HG03139 (cell line): Measurements from ENCODE around the gene PGM5.

Experiments used
- ATAC-seq: cut with Tn5 transposase; IDR thresholded peaks from one replicate; pipeline ENCODE4 v1.9.1; 2021; ENCODE audit not compliant: unreplicated experiment

PGM5 gene

GRCh38 chr9:68431307-68431706 lies 74.9 kb downstream of the PGM5 start:
- no peak for ATAC-seq

DNA sequence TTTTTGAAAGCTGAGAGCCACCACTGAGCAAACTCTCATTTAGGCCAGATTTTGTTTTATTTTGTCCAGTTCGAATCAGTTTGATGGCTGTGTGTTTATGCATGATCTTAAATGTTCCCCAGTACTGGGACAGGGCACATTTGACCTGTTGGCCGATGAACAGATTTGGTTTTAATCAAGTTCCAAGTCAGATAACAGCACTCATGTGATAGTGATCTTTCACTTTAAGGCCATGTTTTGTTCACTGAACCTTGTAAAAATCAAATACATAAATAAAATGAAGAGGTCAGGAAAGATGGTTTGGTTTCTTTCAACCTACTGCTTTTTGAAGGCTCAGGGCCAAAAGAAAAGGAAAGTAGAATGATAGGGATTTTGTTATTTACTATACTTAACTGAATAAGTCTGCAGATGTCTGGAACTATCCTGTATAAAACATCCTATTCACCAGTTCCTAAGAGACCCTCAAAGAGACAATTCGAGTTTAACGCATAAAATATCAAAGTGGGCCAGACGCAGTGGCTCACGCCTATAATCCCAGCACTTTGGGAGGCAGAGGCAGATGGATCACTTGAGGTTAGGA lies 77.2 kb downstream of the PGM5 start:
- ATAC-seq, result no peak

- no peak for ATAC-seq
Measured at GRCh38 chr9:68437785-68438184, 81.4 kb downstream of the PGM5 start.

GRCh38 chr9:68443624-68444023 lies 87.2 kb downstream of the PGM5 start:
- ATAC-seq, result no peak

GRCh38 chr9:68446836-68447235 lies 90.4 kb downstream of the PGM5 start:
- no peak for ATAC-seq

DNA sequence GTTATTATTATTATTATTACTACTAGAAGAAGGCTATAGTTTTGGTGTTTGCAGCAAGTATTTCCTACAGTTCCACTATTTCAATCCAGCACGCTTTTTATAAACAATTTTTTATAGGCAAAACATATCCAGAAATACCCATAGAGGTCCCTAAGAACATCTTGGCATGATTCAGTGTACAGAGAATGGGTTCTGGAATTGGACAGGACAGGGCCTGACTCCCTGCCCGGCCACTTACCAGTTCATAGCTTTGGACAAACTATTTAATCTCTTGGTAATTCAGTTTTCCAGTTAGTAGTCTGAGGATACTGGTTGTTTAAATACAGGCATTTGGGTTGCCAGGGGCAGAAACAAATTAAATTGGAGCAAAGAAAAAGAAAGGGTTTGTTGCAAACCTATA lies 91.2 kb downstream of the PGM5 start:
- no peak for ATAC-seq

GRCh38 chr9:68454579-68455334 lies 98.3 kb downstream of the PGM5 start:
- ATAC-seq, result no peak

DNA sequence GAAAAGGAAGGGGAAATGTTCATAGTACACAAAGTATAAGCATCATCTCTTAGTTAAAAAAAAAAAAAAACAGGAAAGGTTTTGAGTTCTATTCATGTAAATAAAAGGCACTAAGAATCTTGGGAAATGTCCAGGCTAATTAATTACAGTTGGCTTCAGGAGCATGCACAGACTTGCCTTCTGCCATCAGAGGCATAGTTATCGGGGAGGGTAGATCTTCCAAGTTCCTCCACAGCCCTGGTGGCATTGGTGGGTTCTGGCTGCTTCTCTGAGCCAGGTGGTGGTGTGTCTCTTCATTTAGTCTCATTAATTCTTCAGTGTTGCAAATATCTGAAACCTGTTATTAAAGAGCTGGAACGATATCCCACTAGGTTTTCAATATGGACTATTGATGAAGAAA lies 99.0 kb downstream of the PGM5 start:
- ATAC-seq, result no peak

- no peak for ATAC-seq
Measured at GRCh38 chr9:68457803-68458202, 101.4 kb downstream of the PGM5 start.

DNA sequence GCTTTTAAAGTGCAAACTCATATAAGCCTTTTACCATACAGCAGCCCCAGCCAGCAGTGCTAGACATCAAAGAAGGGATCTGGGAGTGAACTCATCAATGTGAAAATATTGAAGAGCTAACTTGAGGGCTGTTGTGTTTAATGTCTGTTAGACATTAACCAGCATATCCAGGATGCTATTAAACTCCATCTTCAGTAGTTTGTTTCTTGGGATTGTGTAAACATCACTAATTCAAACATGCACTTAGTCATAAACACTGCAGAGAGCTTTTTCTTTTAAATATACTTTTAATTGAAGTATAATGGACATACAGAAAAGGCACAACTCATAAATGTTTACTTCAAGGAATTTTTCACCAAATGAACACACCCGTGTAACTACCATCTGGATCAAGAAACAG lies 102.5 kb downstream of the PGM5 start:
- no peak for ATAC-seq

DNA sequence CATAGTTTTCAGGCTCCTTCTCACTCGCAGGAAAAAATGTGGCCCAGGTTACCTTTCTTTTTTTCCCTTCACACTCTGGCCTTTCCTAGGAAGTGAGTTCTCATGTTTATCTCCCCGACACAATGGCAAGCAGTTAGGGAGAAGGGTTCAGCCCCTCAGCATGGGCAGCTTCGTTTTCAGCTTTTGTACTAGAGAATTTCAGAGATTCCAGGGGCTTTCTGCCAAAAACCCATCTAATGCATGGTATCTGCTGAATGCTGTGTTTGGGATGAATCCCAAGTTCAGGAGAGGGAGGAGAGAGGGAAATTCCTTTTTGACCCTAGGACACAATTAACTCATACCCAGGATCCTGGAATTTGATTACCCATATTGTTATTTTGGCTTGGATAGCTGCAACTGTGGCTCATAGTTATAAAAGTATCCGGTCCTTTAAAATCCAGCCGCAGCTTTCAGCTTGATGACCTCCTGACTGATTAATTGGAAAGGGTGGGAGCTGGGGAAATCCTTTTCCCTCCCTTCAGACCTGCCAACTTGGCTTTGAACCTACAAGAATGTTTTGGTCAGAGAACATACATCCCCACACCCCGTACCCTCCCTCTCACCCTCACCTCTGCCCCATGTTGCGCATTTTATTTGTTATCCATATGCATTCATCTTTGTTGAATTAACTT lies 105.8 kb downstream of the PGM5 start:
- no peak for ATAC-seq

GRCh38 chr9:68470067-68470466 lies 113.7 kb downstream of the PGM5 start:
- ATAC-seq, result no peak

DNA sequence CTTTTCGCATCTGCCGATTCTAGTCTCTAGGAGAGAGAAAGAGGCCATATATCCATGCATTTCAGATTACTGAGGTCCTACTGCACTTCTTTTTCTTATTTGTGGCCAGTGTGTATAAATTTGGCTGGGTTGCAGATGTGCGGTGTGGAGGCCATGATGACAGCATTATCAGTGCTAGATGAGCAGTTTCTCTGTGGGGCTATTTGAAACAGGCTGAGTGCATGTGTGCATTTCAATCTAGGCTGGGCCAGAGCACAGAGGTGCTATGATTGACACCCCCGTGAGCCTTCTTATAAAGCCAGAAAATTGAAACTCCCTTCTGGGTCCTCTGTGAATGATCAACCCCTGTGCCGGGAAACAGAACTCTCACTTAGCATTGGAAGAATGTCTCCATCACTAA lies 114.2 kb downstream of the PGM5 start:
- ATAC-seq, result no peak

- no peak for ATAC-seq
Measured at GRCh38 chr9:68472119-68472518, 115.7 kb downstream of the PGM5 start.

- ATAC-seq, result no peak
Measured at GRCh38 chr9:68473790-68474189, 117.4 kb downstream of the PGM5 start.

DNA sequence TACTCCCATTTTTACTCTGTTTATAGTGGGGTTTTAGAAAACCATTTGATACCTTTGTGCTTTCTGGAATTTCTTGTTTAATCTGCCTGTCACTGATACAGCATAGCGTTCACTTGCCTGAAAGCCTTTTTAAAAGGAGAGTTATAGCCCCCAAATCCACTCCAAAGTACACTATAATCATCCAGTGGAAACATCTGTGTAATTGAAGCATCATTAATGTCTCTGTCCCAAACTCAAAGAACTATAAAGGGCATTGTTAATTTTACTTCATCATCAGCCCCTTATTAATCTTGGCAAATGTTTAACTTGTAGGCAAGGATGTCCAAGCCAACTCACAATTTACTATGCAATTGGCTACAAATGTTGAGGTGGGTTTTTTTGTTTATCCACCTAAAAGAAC lies 120.0 kb downstream of the PGM5 start:
- no peak for ATAC-seq

DNA sequence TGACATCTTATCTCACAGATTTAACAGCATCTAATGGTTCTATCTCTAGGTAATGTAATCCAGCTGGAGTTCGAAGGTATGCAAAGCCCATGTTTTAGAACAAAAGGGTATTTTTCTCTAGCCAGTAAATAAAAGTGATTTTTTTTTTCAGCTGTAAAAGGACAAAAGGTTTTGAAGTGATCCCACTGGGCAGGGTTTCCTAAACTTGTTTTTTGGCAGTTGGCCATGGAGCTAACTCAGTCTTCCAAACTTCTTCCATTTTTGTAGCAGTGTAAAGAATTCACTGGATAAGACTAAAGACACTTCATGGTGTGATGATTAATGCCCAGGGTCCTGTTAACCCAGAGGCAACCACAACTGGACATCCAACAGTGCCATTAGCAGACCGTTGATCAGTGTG lies 120.4 kb downstream of the PGM5 start:
- no peak for ATAC-seq

- ATAC-seq, result no peak
Measured at GRCh38 chr9:68480807-68481206, 124.4 kb downstream of the PGM5 start.

DNA sequence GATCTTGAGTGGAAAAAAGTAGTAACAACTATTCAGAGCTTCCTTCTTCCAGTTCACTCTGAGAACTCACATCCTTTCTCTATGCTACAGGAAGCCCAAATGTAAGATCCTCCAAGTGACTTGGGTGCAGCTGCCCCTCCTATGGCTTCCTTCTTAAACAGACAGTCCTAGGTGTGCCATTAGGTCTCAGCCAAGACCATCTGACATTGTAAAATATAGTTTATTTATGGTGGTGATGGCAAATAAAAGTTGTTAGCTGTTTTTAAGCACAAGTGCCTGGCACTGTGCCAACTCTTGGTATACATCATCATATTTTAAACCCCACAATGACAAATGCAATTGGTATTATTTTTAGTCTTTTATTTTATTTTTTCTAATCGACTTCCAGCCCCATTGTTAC lies 126.1 kb downstream of the PGM5 start:
- ATAC-seq, result no peak

DNA sequence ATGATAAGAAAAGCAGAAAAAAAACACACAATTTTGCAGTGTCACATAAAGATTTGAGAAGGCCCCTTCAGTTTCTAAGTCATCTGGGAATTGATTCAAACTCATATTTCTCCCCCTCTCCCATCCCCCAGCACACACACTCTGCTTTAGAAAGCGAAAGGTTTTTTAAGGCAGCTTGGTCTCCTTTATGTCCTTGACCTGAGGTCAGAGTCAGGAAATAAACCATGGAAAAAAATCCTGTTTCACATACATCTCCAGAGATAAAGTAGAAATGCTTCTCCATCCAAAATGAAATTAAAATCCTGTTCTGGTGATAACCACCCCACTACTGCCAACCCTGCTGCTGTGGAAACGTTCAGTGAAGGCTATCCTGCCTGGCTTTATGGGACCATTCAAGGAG lies 131.7 kb downstream of the PGM5 start:
- ATAC-seq, result no peak

- ATAC-seq, result no peak
Measured at GRCh38 chr9:68489646-68490045, 133.2 kb downstream of the PGM5 start.

- ATAC-seq, result no peak
Measured at GRCh38 chr9:68492806-68493205, 136.4 kb downstream of the PGM5 start.
